Activated CD4-positive, alpha-beta T cell treated with anti-CD3 and anti-CD28 coated beads, Interleukin-2, amount 50 U/mL, for 16 hours (primary cell): Measurements from ENCODE around the gene PSTPIP2.
"Not testable (repeated sequence)": the region's sequence is repeated elsewhere in the genome, so short reads cannot be mapped to it uniquely, and the experiment has no call there.

Experiments used
- DNase-seq: peaks from one replicate; pipeline ENCODE4 v3.0.0-alpha.2; 2020

PSTPIP2 gene

DNA sequence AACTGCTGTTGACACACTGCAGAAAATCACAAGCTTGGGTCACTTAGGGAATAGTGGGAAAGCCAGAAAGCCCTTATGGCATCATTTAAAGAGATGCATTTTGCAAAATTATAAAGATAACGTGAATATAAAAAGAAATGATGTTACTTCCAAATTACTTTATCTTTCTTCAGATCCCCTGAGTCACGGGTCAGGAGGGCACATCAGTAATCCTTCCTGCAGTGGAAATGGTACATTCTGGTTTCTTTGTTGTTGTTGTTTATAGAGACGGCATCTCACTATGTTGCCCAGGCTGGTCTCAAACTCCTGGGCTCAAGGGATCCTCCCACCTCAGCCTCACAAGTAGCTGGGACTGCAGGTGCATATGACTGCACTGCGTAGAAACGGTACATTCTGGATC lies 95.1 kb downstream of the PSTPIP2 start:
- DNase-seq = no peak

DNA sequence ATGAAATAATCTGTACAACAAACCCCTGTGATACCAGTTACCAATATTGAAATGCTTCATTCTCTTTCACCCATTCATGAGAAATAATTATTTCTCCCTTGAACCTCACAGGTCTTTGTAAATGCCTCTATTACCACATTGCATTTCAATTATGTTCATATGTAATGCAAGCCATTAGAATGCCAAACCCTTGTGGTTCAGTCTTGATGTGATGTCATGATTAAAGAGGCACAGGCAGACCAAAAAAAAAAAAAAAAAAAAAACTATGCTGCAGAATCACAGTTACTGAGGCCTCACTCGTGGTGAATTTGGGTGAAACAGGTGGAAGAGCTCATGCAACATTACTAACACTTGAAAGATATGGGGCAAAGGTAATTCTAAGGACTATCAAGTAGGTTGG lies 95.5 kb downstream of the PSTPIP2 start:
- DNase-seq = no peak

- DNase-seq = peak; percentile 85
Measured at GRCh38 chr18:45974088-45974536, 97.9 kb downstream of the PSTPIP2 start.

- DNase-seq = peak; percentile 97
Measured at GRCh38 chr18:45967007-45967706, 104.9 kb downstream of the PSTPIP2 start, which contains the start of gene EPG5. EPG5 (minus strand) TSS chr18:45967329; CDS start chr18:45967239, 90 bp downstream.

- DNase-seq = not testable (repeated sequence)
Measured at GRCh38 chr18:45964913-45965312, 107.1 kb downstream of the PSTPIP2 start.

GRCh38 chr18:45962866-45963265 lies 109.2 kb downstream of the PSTPIP2 start:
- DNase-seq = peak; percentile 26

DNA sequence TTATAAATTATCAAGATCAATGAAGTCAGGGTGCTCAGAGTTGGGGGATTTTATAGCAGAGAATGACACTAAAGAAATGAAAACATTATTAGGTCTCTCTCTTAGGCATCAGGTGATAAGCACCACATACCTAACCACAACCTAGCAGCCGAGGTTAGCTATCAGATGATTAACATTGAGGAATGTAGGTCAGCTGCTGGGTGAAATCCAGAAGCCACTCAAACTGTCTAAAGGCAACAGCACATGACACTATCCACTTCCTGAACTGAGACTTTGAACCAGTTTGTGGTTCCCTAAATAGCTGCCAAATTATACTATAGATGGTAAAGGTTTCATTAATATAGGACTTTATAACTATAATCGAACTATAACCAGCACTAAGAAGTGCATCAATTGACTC lies 109.6 kb downstream of the PSTPIP2 start:
- peak; percentile 50 for DNase-seq

- not testable (repeated sequence) for DNase-seq
Measured at GRCh38 chr18:45959484-45959883, 112.6 kb downstream of the PSTPIP2 start.

- DNase-seq = peak; percentile 18
Measured at GRCh38 chr18:45958730-45959129, 113.3 kb downstream of the PSTPIP2 start.

GRCh38 chr18:45958027-45958426 lies 114.0 kb downstream of the PSTPIP2 start:
- DNase-seq = no peak

- DNase-seq = no peak
Measured at GRCh38 chr18:45957100-45957499, 115.0 kb downstream of the PSTPIP2 start.

- DNase-seq = no peak
Measured at GRCh38 chr18:45954070-45954934, 117.8 kb downstream of the PSTPIP2 start.

GRCh38 chr18:45951016-45951714 lies 120.9 kb downstream of the PSTPIP2 start:
- no peak for DNase-seq

DNA sequence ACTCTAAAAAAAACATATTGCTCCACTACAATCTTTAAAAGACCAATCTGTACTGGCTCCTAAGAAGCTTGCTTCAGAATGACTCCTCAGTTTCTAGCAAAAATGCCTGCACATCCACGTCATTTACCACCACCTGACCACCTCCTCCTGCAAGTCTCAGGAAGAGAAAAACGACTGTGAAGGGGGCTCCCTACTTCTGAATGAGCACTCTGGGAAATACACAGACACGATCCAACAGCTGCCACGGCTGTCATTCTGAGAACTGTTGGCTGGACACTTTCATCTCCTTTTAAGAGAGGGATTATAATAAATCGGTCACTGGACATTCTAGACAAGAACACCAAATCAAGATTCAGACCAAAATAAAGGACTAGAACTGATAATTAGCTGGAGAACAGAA lies 126.4 kb downstream of the PSTPIP2 start:
- no peak for DNase-seq

DNA sequence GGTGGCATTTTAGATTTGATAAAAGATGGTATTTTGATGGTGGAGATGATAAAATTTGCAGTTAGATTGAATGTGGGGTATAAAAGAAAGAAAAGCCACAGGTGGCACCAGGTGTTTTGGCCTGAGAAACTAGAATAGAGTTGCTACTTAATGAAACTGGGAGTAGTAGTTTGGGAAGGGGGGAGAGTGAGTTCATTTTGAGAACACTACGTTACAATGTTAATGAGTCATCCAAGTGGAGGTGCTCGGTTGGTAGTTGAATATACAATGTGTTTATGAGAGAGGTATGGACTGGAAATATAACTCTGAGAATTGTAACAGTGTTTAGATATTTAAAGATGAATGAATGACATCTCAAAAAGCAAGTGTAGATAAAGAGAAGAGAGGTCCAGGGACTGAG lies 131.3 kb downstream of the PSTPIP2 start:
- peak; percentile 23 for DNase-seq

DNA sequence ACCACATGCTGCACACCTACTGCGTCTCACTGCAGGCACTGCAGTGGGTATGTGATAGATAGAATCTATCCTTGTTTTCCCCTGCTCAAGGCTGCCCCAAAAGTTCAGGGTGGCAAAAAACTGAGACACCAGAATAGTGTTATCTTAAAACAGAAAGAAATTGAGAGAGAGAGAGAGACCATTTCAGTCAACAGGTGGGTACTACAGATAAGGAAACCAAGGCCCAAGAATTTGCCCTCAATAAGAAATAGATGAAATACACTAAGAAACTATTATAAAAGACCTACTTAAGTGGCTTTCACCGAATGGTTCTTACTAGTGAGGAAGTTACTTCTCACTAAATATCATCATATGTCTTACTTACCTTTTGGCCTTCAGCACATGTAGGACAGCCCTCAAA lies 132.8 kb downstream of the PSTPIP2 start:
- DNase-seq = no peak

DNA sequence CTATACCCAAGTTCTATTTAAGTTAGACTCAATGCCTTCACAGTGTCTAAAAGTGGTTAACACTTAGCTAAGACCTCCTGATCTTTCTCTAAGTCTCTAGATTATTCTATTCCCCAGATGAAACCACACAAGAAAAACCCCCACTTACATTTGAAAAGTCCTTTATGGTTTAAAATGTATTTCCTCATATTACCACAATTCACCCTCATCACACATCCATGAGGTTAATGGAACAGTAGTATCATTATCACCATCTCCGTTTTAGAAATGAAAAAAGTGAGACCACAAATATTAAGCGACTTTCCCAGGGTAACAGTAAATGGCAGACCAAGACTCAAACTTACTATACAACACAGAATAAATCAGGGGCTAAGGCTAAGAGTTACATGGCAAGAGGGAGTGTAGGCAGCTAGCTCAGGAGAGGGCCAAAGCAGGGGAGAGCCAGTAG lies 133.5 kb downstream of the PSTPIP2 start:
- peak; percentile 59 for DNase-seq

DNA sequence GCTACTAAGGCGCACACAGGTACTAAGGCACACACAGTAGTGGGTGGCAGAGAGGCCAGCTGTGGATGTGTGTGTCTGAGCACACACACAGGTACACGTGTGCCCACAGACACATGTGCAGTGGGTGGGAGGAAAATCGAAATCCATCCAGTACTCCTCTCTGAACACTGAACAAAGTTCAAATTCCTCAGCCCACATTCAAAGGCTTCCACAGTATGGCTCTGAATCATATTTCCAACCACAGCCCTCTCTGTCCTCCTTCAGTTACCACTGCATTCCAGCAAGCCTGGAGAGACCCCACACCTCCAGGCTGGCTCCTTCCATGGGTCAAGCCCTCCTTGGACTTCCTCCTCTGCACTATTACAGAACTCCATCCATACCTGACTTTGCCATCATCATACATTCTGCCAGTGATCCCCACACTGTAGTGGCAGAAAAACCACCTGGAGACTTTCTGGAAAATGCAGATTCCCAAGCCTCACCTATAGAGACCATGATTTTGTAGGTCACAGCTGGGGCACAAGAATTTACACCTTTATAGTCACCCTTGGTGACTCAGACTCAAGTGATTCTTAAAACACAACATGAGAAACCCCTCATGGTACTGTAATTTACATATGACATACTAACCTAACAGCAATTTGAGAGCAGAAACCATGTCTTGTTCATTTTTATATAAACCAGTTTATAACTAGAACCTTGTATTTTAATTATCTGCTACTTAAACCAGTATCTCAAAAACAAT lies 136.3 kb downstream of the PSTPIP2 start:
- no peak for DNase-seq
